Stimulated activated naive B cell treated with anti-CD40 and anti-IgM and Interleukin-4, amounts not matched to agents 10 μg/mL and 1 μg/mL and 100 μg/mL, for 72 hours (primary cell): ENCODE data around the gene WDR70.

Experiments
- ATAC-seq, 2 donors: fragments of 150-1000 bp; cut with Tn5 transposase; replicated peaks; 2 replicates each; pipeline ENCODE4 v1.10.0; 2021; ENCODE audit warnings: moderate library complexity in 1 of 2
- DNase-seq: peaks from one replicate; pipeline ENCODE4 v3.0.0; 2021
- H3K27ac Mint-ChIP-seq: one replicate; pipeline ENCODE4 v1.8.0; 2022; ENCODE audit warnings: mild to moderate bottlenecking, mixed read lengths
- H3K27me3 Mint-ChIP-seq, 2 donors: one replicate each; pipeline ENCODE4 v1.8.0; 2022; ENCODE audit warnings: mixed read lengths in 2 of 2
- H3K36me3 Mint-ChIP-seq, 2 donors: one replicate each; pipeline ENCODE4 v1.8.0; 2022; ENCODE audit warnings: mixed read lengths in 2 of 2, mild to moderate bottlenecking in 1 of 2
- H3K4me1 Mint-ChIP-seq, 2 donors: one replicate each; pipeline ENCODE4 v1.8.0; 2022; ENCODE audit warnings: mixed read lengths in 2 of 2, mild to moderate bottlenecking in 1 of 2
- H3K4me3 Mint-ChIP-seq, 2 donors: one replicate each; pipeline ENCODE4 v1.8.0; 2022; ENCODE audit warnings: mild to moderate bottlenecking in 2 of 2, mixed read lengths in 2 of 2, moderate library complexity in 1 of 2
- H3K9me3 Mint-ChIP-seq, 2 donors: one replicate each; pipeline ENCODE4 v1.8.0; 2022; ENCODE audit warnings: mixed read lengths in 2 of 2, mild to moderate bottlenecking in 1 of 2

Gene WDR70

GRCh38 chr5:37737326-37738056 lies 358.4 kb downstream of the WDR70 start:
- Mint-ChIP-seq H3K27ac (no peak overlapping the region), H3K27me3 (no peaks in the 10 kb centered on the region), H3K36me3 (peaks cover 24 to 54% of the 10 kb centered on the region in 2 donors), H3K4me3 (no peak overlapping the region), H3K4me1 (no peaks in the 10 kb centered on the region), H3K9me3 (no peaks in the 10 kb centered on the region)
- DNase-seq (no peak), ATAC-seq (no peak)

DNA sequence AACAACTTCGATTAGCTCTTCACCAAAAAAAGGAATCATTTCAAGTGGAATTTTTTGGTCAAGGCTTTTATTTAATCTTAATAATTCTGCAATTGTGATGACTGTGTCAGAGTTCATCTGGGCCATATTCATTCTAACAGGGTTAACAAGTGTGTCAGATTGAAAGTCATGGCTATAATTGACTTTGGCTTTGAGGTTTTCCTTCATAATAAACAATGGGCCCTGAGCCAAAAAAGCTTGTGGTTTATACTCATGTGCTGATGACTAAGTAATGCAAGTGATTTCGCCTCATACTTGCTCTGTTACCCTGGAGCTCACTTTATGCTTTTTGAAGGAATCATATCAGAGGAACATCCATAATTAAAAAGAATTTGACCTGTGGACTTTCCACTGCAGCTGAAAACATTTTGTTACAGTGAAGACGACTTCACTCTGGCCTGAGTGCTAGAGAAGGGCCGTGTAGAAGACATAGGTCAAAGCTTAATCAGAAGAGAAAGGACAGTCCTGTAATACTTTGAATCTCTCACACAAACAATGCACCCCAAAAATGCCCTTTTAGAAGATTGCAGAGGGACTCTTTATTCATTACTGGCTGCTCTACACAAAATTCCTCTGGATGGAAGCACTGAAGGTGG lies 359.1 kb downstream of the WDR70 start:
- H3K27ac Mint-ChIP-seq: no peak overlapping the region
- H3K4me3 Mint-ChIP-seq: no peak overlapping the region
- peaks cover 30 to 56% of the 10 kb centered on the region in 2 donors for H3K36me3 Mint-ChIP-seq
- H3K27me3 Mint-ChIP-seq: no peaks in the 10 kb centered on the region
- ATAC-seq (peak; percentile 77 to 80), DNase-seq (peak; percentile 6)
- H3K9me3 Mint-ChIP-seq: no peaks in the 10 kb centered on the region
- no peaks in the 10 kb centered on the region for H3K4me1 Mint-ChIP-seq

- Mint-ChIP-seq H3K9me3 (peaks cover under 1 to 2% of the 10 kb centered on the region in 2 donors), H3K36me3 (peaks cover 35 to 61% of the 10 kb centered on the region in 2 donors), H3K4me3 (no peak overlapping the region), H3K27ac (no peak overlapping the region), H3K4me1 (no peaks in the 10 kb centered on the region), H3K27me3 (no peaks in the 10 kb centered on the region)
- ATAC-seq (no peak), DNase-seq (no peak)
Measured at GRCh38 chr5:37738865-37739488, 359.9 kb downstream of the WDR70 start.

GRCh38 chr5:37739817-37740261 lies 360.7 kb downstream of the WDR70 start:
- Mint-ChIP-seq H3K9me3 (peaks cover 6 to 10% of the 10 kb centered on the region in 2 donors), H3K27me3 (no peaks in the 10 kb centered on the region), H3K36me3 (peaks cover 41 to 66% of the 10 kb centered on the region in 2 donors), H3K4me1 (no peaks in the 10 kb centered on the region), H3K4me3 (no peak overlapping the region), H3K27ac (no peak overlapping the region)
- ATAC-seq: no peak
- DNase-seq: no peak

DNA sequence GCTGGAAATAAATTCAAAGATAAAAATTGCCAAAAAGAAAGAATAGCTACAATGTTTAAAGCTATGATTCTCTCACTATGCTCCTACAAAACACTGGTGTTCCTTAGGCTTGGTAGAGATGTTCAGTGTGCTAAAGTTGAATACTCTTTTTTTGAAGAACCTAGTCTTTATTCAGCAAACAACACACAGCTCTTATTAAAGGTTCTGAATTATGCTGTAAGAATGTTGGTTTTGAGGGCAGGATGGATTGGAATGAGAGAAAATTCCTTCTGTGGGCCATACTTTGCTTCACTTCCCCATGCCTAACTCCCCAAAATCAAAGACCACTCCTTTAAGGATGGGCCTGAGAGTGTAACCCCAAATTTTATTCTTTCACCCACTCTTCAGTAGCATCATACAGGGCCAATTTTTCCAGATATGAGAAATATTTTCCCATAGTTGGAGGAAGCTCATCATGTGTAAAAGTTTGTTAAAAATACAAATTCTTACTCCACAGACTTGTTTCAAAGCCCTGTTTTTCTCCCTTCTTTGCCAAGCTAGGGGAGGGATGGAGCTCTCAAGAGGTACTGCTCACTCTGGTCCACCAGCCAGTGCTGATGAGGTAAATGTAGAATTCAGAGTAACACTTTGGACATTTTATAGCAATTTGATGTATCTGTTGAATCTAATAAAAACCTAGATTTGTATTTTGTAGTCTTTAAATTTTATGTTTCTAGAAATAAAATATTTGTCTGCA lies 361.4 kb downstream of the WDR70 start:
- Mint-ChIP-seq H3K9me3 (peaks cover 6 to 10% of the 10 kb centered on the region in 2 donors), H3K4me3 (no peak overlapping the region), H3K27me3 (no peaks in the 10 kb centered on the region), H3K4me1 (no peaks in the 10 kb centered on the region), H3K36me3 (peaks cover 45 to 67% of the 10 kb centered on the region in 2 donors), H3K27ac (no peak overlapping the region)
- no peak for DNase-seq
- ATAC-seq: no peak

DNA sequence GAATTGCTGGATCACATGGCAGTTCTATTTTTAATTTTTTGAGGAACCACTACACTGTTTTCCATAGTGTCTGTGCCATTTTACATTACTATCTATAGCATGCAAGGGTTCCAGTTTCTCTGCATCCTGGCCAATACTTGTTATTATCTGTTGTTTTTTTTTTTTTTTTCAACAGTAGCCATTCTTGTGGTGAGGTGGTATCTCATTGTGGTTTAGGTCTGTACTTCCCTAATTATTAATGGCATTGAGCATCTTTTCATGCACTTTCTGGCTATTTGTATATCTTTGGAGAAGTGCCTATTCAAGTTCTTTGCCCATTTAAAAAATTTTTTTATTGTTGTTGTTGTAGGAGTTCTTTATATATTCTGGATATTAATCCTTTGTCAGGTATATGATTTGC lies 363.0 kb downstream of the WDR70 start:
- H3K4me3 Mint-ChIP-seq: no peak overlapping the region
- H3K4me1 Mint-ChIP-seq: no peaks in the 10 kb centered on the region
- no peak for ATAC-seq
- no peak overlapping the region for H3K27ac Mint-ChIP-seq
- no peaks in the 10 kb centered on the region for H3K27me3 Mint-ChIP-seq
- H3K36me3 Mint-ChIP-seq: peaks cover 56 to 74% of the 10 kb centered on the region in 2 donors
- peaks cover 15% of the 10 kb centered on the region in 2 donors for H3K9me3 Mint-ChIP-seq
- no peak for DNase-seq

- DNase-seq: no peak
- H3K27me3 Mint-ChIP-seq: no peaks in the 10 kb centered on the region
Measured at GRCh38 chr5:37751227-37751626, 372.1 kb downstream of the WDR70 start.

DNA sequence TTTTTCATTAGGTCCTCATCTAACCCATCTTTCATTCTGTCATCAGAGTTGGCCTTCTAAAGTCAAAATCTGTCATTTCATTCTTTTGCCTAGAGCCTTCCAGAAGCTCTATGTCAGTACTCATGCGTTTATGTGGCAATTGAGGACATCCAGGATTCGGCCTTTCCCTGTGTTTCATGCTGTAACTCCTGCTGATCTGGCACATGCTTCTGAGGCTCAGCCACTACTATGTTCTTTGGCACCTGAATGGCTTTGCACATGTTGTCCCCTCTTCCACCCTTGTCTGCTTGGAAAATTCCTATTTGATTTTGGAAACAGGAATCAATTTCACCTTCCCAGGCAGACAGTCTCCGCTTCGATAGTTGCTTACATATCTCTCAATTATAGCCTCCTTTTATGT lies 375.9 kb downstream of the WDR70 start:
- Mint-ChIP-seq H3K9me3 (peaks cover 0 to 3% of the 10 kb centered on the region in 2 donors), H3K36me3 (peaks cover 26 to 50% of the 10 kb centered on the region in 2 donors), H3K4me3 (no peak overlapping the region), H3K4me1 (no peaks in the 10 kb centered on the region), H3K27me3 (no peaks in the 10 kb centered on the region), H3K27ac (no peak overlapping the region)
- no peak for DNase-seq
- no peak for ATAC-seq

More at GRCh38 chr5:37751227-37751626, 372.1 kb downstream of the WDR70 start:
- H3K4me3 Mint-ChIP-seq: no peak overlapping the region
- H3K4me1 Mint-ChIP-seq: no peaks in the 10 kb centered on the region
- H3K36me3 Mint-ChIP-seq: peaks cover 36 to 64% of the 10 kb centered on the region in 2 donors
- ATAC-seq: no peak
- H3K27ac Mint-ChIP-seq: no peak overlapping the region
- H3K9me3 Mint-ChIP-seq: peaks cover 10 to 15% of the 10 kb centered on the region in 2 donors

DNA sequence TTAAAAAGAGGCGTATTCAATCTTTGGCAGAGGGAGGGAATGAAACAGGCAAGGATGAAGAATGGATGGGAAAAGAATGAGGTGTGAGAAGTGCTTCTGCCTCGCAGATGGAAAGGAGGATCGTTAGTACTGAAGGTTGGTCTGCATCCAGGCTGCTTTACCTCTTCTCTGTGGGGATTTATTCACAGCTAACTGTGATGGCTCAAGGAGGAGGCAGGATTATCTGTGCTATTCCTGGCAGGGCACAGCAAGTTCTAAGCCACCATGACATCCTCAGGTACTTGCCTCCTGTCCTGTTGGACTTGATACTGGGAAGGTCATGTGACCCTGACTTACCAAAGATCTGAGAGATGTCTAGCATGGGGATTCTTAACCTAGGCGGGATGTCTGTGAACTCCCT lies 376.5 kb downstream of the WDR70 start:
- ATAC-seq: no peak
- Mint-ChIP-seq H3K27ac (no peak overlapping the region), H3K36me3 (peaks cover 26 to 46% of the 10 kb centered on the region in 2 donors)

GRCh38 chr5:37756248-37756647 lies 377.1 kb downstream of the WDR70 start:
- H3K36me3 Mint-ChIP-seq: peaks cover 26 to 41% of the 10 kb centered on the region in 2 donors
- no peak overlapping the region for H3K27ac Mint-ChIP-seq
- no peaks in the 10 kb centered on the region for H3K4me1 Mint-ChIP-seq
- no peak overlapping the region for H3K4me3 Mint-ChIP-seq
- DNase-seq: no peak
- ATAC-seq: no peak
- H3K27me3 Mint-ChIP-seq: no peaks in the 10 kb centered on the region
- peaks cover 0 to 3% of the 10 kb centered on the region in 2 donors for H3K9me3 Mint-ChIP-seq

More for the DNA sequence above, 376.5 kb downstream of the WDR70 start:
- H3K4me1 Mint-ChIP-seq: no peaks in the 10 kb centered on the region
- DNase-seq: no peak
- H3K4me3 Mint-ChIP-seq: no peak overlapping the region
- H3K9me3 Mint-ChIP-seq: peaks cover 0 to 3% of the 10 kb centered on the region in 2 donors
- H3K27me3 Mint-ChIP-seq: no peaks in the 10 kb centered on the region

DNA sequence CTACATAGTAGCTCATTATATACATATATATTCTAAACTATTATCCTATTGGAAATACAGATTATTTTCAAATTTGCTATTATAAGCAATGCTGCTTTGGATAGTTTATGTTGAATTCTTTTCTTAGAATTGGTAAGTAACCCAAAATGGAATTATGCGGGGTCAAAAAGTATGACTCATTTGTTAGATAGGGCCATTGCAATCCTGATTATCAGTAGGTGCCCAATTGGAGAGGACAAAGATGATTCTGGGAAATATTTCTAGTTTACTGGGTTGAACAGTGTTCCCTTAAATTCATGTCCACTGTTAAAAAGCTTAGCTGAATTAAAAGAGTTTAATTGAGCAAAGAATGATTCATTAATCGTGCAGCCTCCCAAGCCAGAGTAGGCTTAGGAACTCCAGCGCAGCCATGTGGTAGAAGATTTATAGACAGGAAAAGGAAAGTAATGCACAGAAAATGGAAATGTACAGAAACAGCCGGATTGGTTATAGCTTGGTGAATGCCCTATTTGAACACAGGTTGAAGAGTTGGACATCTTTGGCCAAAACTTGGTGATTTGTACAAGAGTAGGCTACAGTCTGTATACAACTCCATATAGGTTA lies 379.0 kb downstream of the WDR70 start:
- Mint-ChIP-seq H3K27me3 (no peaks in the 10 kb centered on the region), H3K4me3 (no peak overlapping the region), H3K9me3 (peaks cover 0 to 3% of the 10 kb centered on the region in 2 donors), H3K36me3 (peaks cover 23 to 33% of the 10 kb centered on the region in 2 donors), H3K4me1 (no peaks in the 10 kb centered on the region), H3K27ac (no peak overlapping the region)
- ATAC-seq (no peak), DNase-seq (no peak)

GRCh38 chr5:37767251-37767650 lies 388.1 kb downstream of the WDR70 start:
- peaks cover 0 to 6% of the 10 kb centered on the region in 2 donors for H3K27me3 Mint-ChIP-seq
- no peak for ATAC-seq
- no peaks in the 10 kb centered on the region for H3K36me3 Mint-ChIP-seq
- no peak overlapping the region for H3K4me3 Mint-ChIP-seq
- H3K27ac Mint-ChIP-seq: no peak overlapping the region
- no peaks in the 10 kb centered on the region for H3K4me1 Mint-ChIP-seq
- H3K9me3 Mint-ChIP-seq: no peaks in the 10 kb centered on the region
- DNase-seq: no peak

- no peaks in the 10 kb centered on the region for H3K9me3 Mint-ChIP-seq
- H3K36me3 Mint-ChIP-seq: no peaks in the 10 kb centered on the region
- ATAC-seq (no peak), DNase-seq (no peak)
- peaks cover 0 to 6% of the 10 kb centered on the region in 2 donors for H3K27me3 Mint-ChIP-seq
- H3K4me3 Mint-ChIP-seq: no peak overlapping the region
- H3K27ac Mint-ChIP-seq: no peak overlapping the region
- H3K4me1 Mint-ChIP-seq: no peaks in the 10 kb centered on the region
Measured at GRCh38 chr5:37767961-37768360, 388.8 kb downstream of the WDR70 start.

GRCh38 chr5:37768371-37768770 lies 389.3 kb downstream of the WDR70 start:
- no peak for DNase-seq
- Mint-ChIP-seq H3K27me3 (peaks cover 0 to 6% of the 10 kb centered on the region in 2 donors), H3K27ac (no peak overlapping the region), H3K36me3 (no peaks in the 10 kb centered on the region), H3K4me3 (no peak overlapping the region), H3K9me3 (no peaks in the 10 kb centered on the region), H3K4me1 (no peaks in the 10 kb centered on the region)
- no peak for ATAC-seq
